Liver (tissue), 9 donors: ENCODE results near the gene ENDOG. TPM values are rescaled to one million over a fixed set of nuclear protein-coding genes. Genes with fewer than 3 reads are reported as not detected.

Source experiments
- DNase-seq: peaks from one replicate; pipeline ENCODE4 v3.0.0-alpha.2; 2017; ENCODE audit warnings: low spot score
- H3K27ac ChIP-seq, 2 donors: one replicate each; pipeline ENCODE4 v1.7.0; 2013; ENCODE audit warnings: inconsistent platforms in 2 of 2, low read length in 2 of 2, control low read depth in 1 of 2, low read depth in 1 of 2, mild to moderate bottlenecking in 1 of 2
- H3K27me3 ChIP-seq, 4 donors: one replicate each; pipeline versions ENCODE4 v1.6.1 to v1.7.0; 2013; ENCODE audit warnings: low read length in 3 of 4, inconsistent platforms in 1 of 4, mild to moderate bottlenecking in 1 of 4, moderate library complexity in 1 of 4; ENCODE audit not compliant: control insufficient read depth in 4 of 4, insufficient read depth in 4 of 4
- H3K36me3 ChIP-seq, 4 donors: one replicate each; pipeline versions ENCODE4 v1.6.1 to v1.7.0; 2013; ENCODE audit warnings: low read length in 3 of 4, mild to moderate bottlenecking in 3 of 4, low read depth in 1 of 4, moderate library complexity in 1 of 4; ENCODE audit not compliant: control insufficient read depth in 4 of 4, insufficient read depth in 3 of 4
- H3K4me1 ChIP-seq, 4 donors: one replicate each; pipeline versions ENCODE4 v1.6.1 to v1.7.0; 2013; ENCODE audit warnings: low read length in 3 of 4, mild to moderate bottlenecking in 3 of 4, moderate library complexity in 1 of 4; ENCODE audit not compliant: control insufficient read depth in 4 of 4, insufficient read depth in 4 of 4
- H3K4me3 ChIP-seq, 3 donors: one replicate each; pipeline versions ENCODE4 v1.6.1 to v1.7.0; 2013; ENCODE audit warnings: low read length in 3 of 3, control low read depth in 1 of 3, low read depth in 1 of 3, mild to moderate bottlenecking in 1 of 3
- H3K9ac ChIP-seq, 2 donors: one replicate each; pipeline ENCODE4 v1.7.0; 2013; ENCODE audit warnings: low read length in 2 of 2, mild to moderate bottlenecking in 2 of 2, moderate library complexity in 2 of 2, control low read depth in 1 of 2, low read depth in 1 of 2
- H3K9me3 ChIP-seq, 4 donors: one replicate each; pipeline versions ENCODE4 v1.6.1 to v1.7.0; 2013; ENCODE audit warnings: low read length in 3 of 4; ENCODE audit not compliant: control insufficient read depth in 4 of 4
- CTCF ChIP-seq: fragments of 150-350 bp; IDR thresholded peaks from 2 replicates; pipeline ENCODE4 v1.5.1; 2017; ENCODE audit warnings: improper control_type of control experiment, low read depth, low read length; ENCODE audit not compliant: missing input control
- EGR1 ChIP-seq, 2 donors: IDR thresholded peaks; 2 replicates each; pipeline ENCODE4 v1.6.1; 2016 to 2018; ENCODE audit warnings: antibody characterized with exemption in 2 of 2, low read depth in 2 of 2
- FOXA1 ChIP-seq: IDR thresholded peaks from 2 replicates; pipeline ENCODE4 v1.6.1; 2016; ENCODE audit warnings: antibody characterized with exemption
- FOXA2 ChIP-seq: IDR thresholded peaks from 2 replicates; pipeline ENCODE4 v1.6.1; 2016; ENCODE audit warnings: antibody characterized with exemption
- HNF4A ChIP-seq, 2 donors: conservative IDR thresholded peaks; 2 replicates each; pipeline ENCODE4 v1.6.1; 2016; ENCODE audit warnings: antibody characterized with exemption in 2 of 2, mild to moderate bottlenecking in 2 of 2
- NR2F2 ChIP-seq: IDR thresholded peaks from 2 replicates; pipeline ENCODE4 v1.6.1; 2016; ENCODE audit warnings: antibody characterized with exemption
- RAD21 ChIP-seq, 2 donors: IDR thresholded peaks; 2 replicates each; pipeline ENCODE4 v1.6.1; 2016; ENCODE audit warnings: antibody characterized with exemption in 2 of 2, mild to moderate bottlenecking in 2 of 2
- REST ChIP-seq: IDR thresholded peaks from 2 replicates; pipeline ENCODE4 v1.6.1; 2016; ENCODE audit warnings: antibody characterized with exemption, mild to moderate bottlenecking
- RXRA ChIP-seq, 2 donors: IDR thresholded peaks; 2 replicates each; pipeline ENCODE4 v1.6.1; 2017 to 2018; ENCODE audit warnings: antibody characterized with exemption in 2 of 2, mild to moderate bottlenecking in 1 of 2
- SP1 ChIP-seq: IDR thresholded peaks from 2 replicates; pipeline ENCODE4 v1.6.1; 2018; ENCODE audit warnings: antibody characterized with exemption, mild to moderate bottlenecking
- YY1 ChIP-seq: IDR thresholded peaks from 2 replicates; pipeline ENCODE4 v1.6.1; 2016; ENCODE audit warnings: antibody characterized with exemption, mild to moderate bottlenecking
- ZBTB33 ChIP-seq: IDR thresholded peaks from 2 replicates; pipeline ENCODE4 v1.6.1; 2016; ENCODE audit warnings: antibody characterized with exemption
- WGBS: extraction: QIAGEN DNeasy Blood & Tissue Kit; methylation state at CpG from one replicate; pipeline ENCODE4 v1.1.7; 2013; 5-methylcytosine and 5-hydroxymethylcytosine counted together
- polyA plus RNA-seq, 2 donors: library from polyadenylated mRNA; stranded (reverse) in 1 of 2; unstranded in 1 of 2; fragments of 200-250 nt in 1 of 2; fragments of >200 nt in 1 of 2; fragmentation: Nextera tagmentation in 1 of 2; extraction: Ambion mirVana in 1 of 2; gene quantifications; one replicate each; pipeline versions ENCODE4 v1.2.1 to v1.2.3, GENCODE V29; 2013 to 2015
- total RNA-seq, 2 donors: library from RNA; depleted of rRNA; stranded (reverse); fragments of >200 nt; gene quantifications; one replicate each; pipeline ENCODE4 v1.2.3, GENCODE V29; 2014
- TF ChIP-seq, protein P1 (sequence below): IDR thresholded peaks from 2 replicates; pipeline ENCODE4 v1.6.1; 2016; ENCODE audit warnings: antibody characterized with exemption
- TF ChIP-seq, protein P2 (sequence below): IDR thresholded peaks from 2 replicates; pipeline ENCODE4 v1.6.1; 2016; ENCODE audit warnings: antibody characterized with exemption
- donor health status: healthy.
- donor health status: healthy.
- donor health status: healthy.
- donor health status: healthy.
- donor health status: healthy.

The ENDOG gene
- total and polyA plus RNA-seq, 4 donors = 11.3 to 25.0 (median 15.0) TPM

- H3K27me3 ChIP-seq = no peaks in the 10 kb centered on the region
Measured at GRCh38 chr9:128824911-128825310, 6.6 kb downstream of the ENDOG start.

DNA sequence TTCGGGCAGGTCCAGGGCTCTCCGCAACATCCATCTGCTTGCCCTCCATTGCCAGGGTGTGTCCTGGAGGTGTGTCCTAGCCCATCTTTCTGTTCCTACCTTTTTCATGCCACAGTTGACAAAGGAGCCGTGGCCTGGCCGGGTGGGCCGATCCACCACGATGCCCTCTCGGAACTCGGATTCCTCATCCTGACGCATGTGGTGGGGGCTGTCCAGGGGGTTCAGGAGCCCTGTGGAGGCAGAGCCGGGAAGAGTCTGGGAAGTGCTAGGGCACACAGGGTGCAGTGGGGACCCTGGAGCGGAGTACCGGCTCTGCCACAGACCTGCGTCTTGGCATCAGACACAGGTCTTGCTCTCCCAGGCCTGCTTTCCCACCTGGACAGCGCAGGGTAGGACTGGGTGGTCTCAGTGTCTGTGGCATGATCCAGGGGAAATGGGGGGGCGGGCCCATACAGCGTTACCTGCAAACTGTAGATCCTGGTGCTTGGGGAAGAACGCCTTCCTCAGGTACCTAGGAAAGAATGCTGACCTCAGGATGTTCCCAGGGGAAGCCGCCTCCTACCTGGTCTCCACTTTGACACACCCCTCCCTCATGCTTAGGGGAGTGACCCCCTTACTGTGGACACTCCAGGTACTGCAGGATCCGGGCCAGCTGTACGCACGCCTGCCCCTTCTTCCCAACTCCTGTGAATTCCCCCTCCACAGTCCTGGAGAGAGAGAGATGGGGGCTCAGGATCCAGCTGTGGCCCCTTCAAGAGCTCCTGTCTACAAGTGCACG lies 7.8 kb downstream of the ENDOG start:
- no peak for DNase-seq
- H3K4me1 ChIP-seq = peaks cover 15 to 42% (median 30%) of the 10 kb centered on the region in 4 donors
- no peak overlapping the region for H3K9ac ChIP-seq
- no peak for TF ChIP-seq RAD21 (IDR thresholded peaks at IDR 0.05)
- H3K36me3 ChIP-seq = peaks cover 0 to 39% (median 14%) of the 10 kb centered on the region in 4 donors
- no peak overlapping the region for H3K27ac ChIP-seq
- no peaks in the 10 kb centered on the region for H3K27me3 ChIP-seq
- H3K9me3 ChIP-seq = no peaks in the 10 kb centered on the region
- 95% methylated on average over 22 of the region's 22 CpGs for WGBS
- H3K4me3 ChIP-seq = no peak overlapping the region

More at GRCh38 chr9:128824911-128825310, 6.6 kb downstream of the ENDOG start:
- H3K4me1 ChIP-seq = peaks cover 15 to 43% (median 32%) of the 10 kb centered on the region in 4 donors
- DNase-seq = no peak
- no peak overlapping the region for H3K27ac ChIP-seq
- WGBS = 94% methylated on average over 7 of the region's 7 CpGs
- H3K36me3 ChIP-seq = peaks cover 0 to 42% (median 15%) of the 10 kb centered on the region in 4 donors
- no peak overlapping the region for H3K9ac ChIP-seq
- H3K9me3 ChIP-seq = no peaks in the 10 kb centered on the region
- no peak for TF ChIP-seq EGR1 (IDR thresholded peaks at IDR 0.05; ENCODE audit: low read depth in 2 of 2)
- no peak for TF ChIP-seq CTCF
- TF ChIP-seq RXRA (IDR thresholded peaks at IDR 0.05) = no peak
- TF ChIP-seq FOXA2 = no peak
- TF ChIP-seq ZBTB33 = no peak
- no peak overlapping the region for H3K4me3 ChIP-seq

DNA sequence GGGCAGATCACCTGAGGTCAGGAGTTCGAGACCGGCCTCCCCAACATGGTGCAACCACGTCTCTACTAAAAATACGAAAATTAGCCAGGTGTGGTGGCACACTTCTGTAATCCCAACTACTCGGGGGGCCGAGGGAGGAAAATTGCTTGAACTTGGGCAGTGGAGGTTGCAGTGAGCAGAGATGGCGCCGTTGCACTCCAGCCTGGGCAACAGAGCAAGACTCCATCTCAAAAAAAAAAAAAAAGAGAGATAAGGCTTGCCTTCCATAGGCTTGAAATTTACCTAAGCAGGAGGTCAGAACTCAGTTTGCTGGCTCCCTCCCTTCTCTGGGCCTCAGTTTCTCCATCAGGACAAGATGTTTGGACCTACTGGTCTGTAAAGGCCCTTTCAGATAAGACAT lies 10.0 kb downstream of the ENDOG start:
- no peaks in the 10 kb centered on the region for H3K27me3 ChIP-seq
- WGBS = 88% methylated on average over 8 of the region's 8 CpGs
- H3K4me1 ChIP-seq = peaks cover 15 to 37% (median 26%) of the 10 kb centered on the region in 4 donors
- H3K27ac ChIP-seq = no peak overlapping the region
- DNase-seq = no peak
- H3K9me3 ChIP-seq = no peaks in the 10 kb centered on the region
- peaks cover 0 to 28% (median 11%) of the 10 kb centered on the region in 4 donors for H3K36me3 ChIP-seq
- H3K4me3 ChIP-seq = no peak overlapping the region
- H3K9ac ChIP-seq = no peak overlapping the region
- no peak for TF ChIP-seq ZBTB33
- no peak for TF ChIP-seq RXRA (IDR thresholded peaks at IDR 0.05)
- TF ChIP-seq REST = no peak
- no peak for TF ChIP-seq HNF4A (conservative IDR thresholded peaks at IDR 0.05)
- TF ChIP-seq, protein P1, sequence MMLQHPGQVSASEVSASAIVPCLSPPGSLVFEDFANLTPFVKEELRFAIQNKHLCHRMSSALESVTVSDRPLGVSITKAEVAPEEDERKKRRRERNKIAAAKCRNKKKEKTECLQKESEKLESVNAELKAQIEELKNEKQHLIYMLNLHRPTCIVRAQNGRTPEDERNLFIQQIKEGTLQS = no peak
- TF ChIP-seq SP1 = no peak
- TF ChIP-seq, protein P2, sequence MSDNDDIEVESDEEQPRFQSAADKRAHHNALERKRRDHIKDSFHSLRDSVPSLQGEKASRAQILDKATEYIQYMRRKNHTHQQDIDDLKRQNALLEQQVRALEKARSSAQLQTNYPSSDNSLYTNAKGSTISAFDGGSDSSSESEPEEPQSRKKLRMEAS = no peak
- no peak for TF ChIP-seq YY1
- no peak for TF ChIP-seq RAD21 (IDR thresholded peaks at IDR 0.05)
- no peak for TF ChIP-seq FOXA1
- TF ChIP-seq NR2F2 = no peak
